ENCODE measurements around the gene SRP19.
"Not testable (repeated sequence)": the region's sequence is repeated elsewhere in the genome, so short reads cannot be mapped to it uniquely, and the experiment has no call there.

The SRP19 gene

GRCh38 chr5:112870966-112871365 is 9.9 kb downstream of the SRP19 start:
- DNase-seq (ENCODE audit: low read depth), result no peak

- DNase-seq (ENCODE audit: low read depth), result no peak
These were observed 15.3 kb downstream of the SRP19 start for GRCh38 chr5:112876362-112876761.

- no peak for DNase-seq (ENCODE audit: low read depth)
These were observed 17.0 kb downstream of the SRP19 start for GRCh38 chr5:112878101-112878500.

- no peak for DNase-seq (ENCODE audit: low read depth)
These were observed 17.7 kb downstream of the SRP19 start for GRCh38 chr5:112878760-112879159.

- DNase-seq (ENCODE audit: low read depth), result no peak
These were observed 19.3 kb downstream of the SRP19 start for GRCh38 chr5:112880219-112880964.

- DNase-seq (ENCODE audit: low read depth), result no peak
These were observed 22.1 kb downstream of the SRP19 start for GRCh38 chr5:112883192-112883591.

GRCh38 chr5:112885001-112885400 is 23.9 kb downstream of the SRP19 start:
- no peak for DNase-seq (ENCODE audit: low read depth)

GRCh38 chr5:112886975-112887374 is 25.9 kb downstream of the SRP19 start:
- no peak for DNase-seq (ENCODE audit: low read depth)

- not testable (repeated sequence) for DNase-seq (ENCODE audit: low read depth)
These were observed 31.0 kb downstream of the SRP19 start for GRCh38 chr5:112892066-112892465.

- DNase-seq (ENCODE audit: low read depth), result no peak
These were observed 31.7 kb downstream of the SRP19 start for GRCh38 chr5:112892776-112893175.

- DNase-seq (ENCODE audit: low read depth), result no peak
These were observed 34.6 kb downstream of the SRP19 start for GRCh38 chr5:112895682-112896081.

- DNase-seq (ENCODE audit: low read depth), result no peak
These were observed 41.5 kb downstream of the SRP19 start for GRCh38 chr5:112902561-112902960.

GRCh38 chr5:112904996-112905395 is 43.9 kb downstream of the SRP19 start:
- DNase-seq (ENCODE audit: low read depth), result not testable (repeated sequence)

GRCh38 chr5:112906637-112907036 is 45.5 kb downstream of the SRP19 start:
- no peak for DNase-seq (ENCODE audit: low read depth)

GRCh38 chr5:112907166-112907631 is 46.1 kb downstream of the SRP19 start:
- no peak for DNase-seq (ENCODE audit: low read depth)

GRCh38 chr5:112908854-112909253 is 47.8 kb downstream of the SRP19 start:
- no peak for DNase-seq (ENCODE audit: low read depth)

GRCh38 chr5:112910529-112910928 is 49.4 kb downstream of the SRP19 start:
- no peak for DNase-seq (ENCODE audit: low read depth)

GRCh38 chr5:112914584-112914983 is 53.5 kb downstream of the SRP19 start:
- no peak for DNase-seq (ENCODE audit: low read depth)

GRCh38 chr5:112915831-112916230 is 54.7 kb downstream of the SRP19 start:
- DNase-seq (ENCODE audit: low read depth), result no peak

GRCh38 chr5:112917453-112917995 is 56.4 kb downstream of the SRP19 start:
- no peak for DNase-seq (ENCODE audit: low read depth)

- no peak for DNase-seq (ENCODE audit: low read depth)
These were observed 57.0 kb downstream of the SRP19 start for GRCh38 chr5:112918136-112918535.

GRCh38 chr5:112918679-112919078 is 57.6 kb downstream of the SRP19 start:
- no peak for DNase-seq (ENCODE audit: low read depth)

Data from CMK (cell line).